Tongue (tissue), 2 donors: Measurements from ENCODE around the gene C2CD2. TPM values are rescaled to one million over a fixed set of nuclear protein-coding genes. Genes with fewer than 3 reads are reported as not detected.

Experiments used
- DNase-seq: peaks from one replicate; pipeline ENCODE4 v3.0.0-alpha.2; 2015
- total RNA-seq: library from RNA; depleted of rRNA; stranded (reverse); fragments of >200 nt; gene quantifications from one replicate; pipeline ENCODE4 v1.2.3, GENCODE V29; 2014

Gene C2CD2
- total RNA-seq, 1 donor from 2014 or later: 12.1 TPM

- DNase-seq: no peak
Observed at GRCh38 chr21:41907496-41908258, 46.1 kb downstream of the C2CD2 start.

DNA sequence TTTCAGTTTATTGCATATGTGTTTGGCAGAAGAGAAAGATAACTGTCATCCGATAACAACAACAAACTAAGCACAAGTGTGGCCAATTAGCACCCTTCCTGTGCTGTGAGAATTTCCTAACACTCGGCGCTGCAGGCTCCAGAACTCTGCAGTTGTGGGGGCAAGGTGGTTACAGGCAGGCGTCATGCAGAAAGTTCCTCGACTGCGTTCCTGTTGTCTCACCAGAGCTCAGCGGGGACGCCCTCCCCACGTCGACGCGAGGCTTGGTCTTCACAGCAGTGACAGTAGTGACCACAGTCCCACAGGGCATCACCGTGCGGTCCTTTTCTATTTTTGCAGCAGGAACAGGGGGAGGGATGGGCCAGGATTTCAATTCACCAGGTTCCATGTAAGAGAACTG lies 47.0 kb downstream of the C2CD2 start:
- no peak for DNase-seq

GRCh38 chr21:41903559-41904351 lies 50.1 kb downstream of the C2CD2 start:
- no peak for DNase-seq

DNA sequence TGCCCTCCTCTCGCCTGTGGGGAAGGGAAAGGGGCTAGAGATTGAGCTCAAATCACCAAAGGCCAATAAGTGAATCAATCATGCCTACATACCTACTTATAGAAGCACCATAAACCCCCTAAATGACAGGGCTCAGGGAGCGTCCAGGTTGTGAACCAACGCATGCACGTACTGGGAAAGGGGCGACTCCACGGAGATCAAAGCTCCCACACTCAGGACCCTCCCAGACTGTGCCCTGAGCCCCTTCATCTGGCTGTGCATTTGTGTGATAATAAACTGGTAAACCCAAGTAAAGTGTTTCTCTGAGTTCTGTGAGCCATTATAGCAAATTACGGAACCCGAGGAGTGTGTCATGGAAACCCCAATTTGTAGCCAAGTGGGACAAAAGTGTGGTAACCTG lies 50.9 kb downstream of the C2CD2 start:
- no peak for DNase-seq

- DNase-seq: no peak
Observed at GRCh38 chr21:41901782-41902181, 52.0 kb downstream of the C2CD2 start.

GRCh38 chr21:41901099-41901498 lies 52.7 kb downstream of the C2CD2 start:
- no peak for DNase-seq

GRCh38 chr21:41900401-41900800 lies 53.4 kb downstream of the C2CD2 start:
- DNase-seq: no peak

DNA sequence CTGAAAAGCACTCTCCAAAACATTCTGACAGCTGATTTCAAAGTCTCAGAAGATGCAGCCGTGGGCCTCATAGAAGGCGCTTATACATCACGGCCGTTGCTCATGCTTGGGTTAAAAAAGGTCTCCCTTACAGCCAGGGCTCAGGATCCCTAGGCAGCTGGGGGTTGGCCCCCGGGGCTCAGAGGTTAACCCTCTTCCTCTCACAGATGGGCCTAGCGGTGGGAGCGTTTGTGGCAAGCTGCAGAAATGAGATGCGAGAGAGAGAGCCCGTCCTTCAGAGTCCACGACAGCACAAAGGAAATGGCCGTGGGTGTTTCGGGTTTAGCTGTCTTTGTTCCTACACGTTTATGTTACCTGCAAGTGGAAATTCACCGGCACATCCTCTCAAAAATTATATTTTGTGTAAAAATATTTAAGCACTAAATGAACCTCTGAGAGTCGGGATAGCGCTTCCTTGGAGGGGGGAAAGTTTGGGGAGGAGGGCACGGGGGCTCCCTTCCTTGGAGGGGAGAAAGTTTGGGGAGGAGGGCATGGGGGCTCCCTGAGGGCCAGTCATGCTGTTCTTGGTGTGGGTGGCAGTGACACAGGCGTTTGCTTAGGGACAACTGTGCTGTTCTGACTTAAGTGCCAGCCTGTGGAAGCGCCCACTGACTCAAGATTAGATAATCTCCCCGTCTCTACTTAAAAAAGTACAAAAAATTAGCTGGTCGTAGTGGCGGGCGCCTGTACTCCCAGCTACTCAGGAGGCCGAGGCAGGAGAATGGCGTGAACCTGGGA lies 54.2 kb downstream of the C2CD2 start:
- no peak for DNase-seq

DNA sequence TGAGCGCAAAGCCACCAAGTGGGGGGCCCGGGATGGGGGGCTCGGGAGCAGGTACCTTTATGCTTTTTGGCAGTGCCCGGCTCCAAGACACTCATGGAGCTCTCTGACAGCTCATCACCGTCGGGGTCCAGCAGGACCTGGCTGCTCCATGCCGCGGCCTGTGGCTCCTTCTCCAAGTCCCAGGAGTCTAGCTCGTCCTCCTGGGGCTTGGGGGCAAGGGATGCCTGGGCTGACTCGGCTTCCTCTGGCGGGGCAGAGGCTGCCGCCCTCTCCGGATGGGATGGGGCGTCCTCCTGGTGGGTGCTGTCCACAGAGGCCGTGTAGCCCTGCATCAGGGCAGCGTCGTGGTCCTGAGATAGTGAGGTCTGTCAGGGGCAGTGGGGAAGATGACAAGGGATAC lies 54.8 kb downstream of the C2CD2 start:
- DNase-seq: no peak

- no peak for DNase-seq
Observed at GRCh38 chr21:41897700-41898099, 56.1 kb downstream of the C2CD2 start.

DNA sequence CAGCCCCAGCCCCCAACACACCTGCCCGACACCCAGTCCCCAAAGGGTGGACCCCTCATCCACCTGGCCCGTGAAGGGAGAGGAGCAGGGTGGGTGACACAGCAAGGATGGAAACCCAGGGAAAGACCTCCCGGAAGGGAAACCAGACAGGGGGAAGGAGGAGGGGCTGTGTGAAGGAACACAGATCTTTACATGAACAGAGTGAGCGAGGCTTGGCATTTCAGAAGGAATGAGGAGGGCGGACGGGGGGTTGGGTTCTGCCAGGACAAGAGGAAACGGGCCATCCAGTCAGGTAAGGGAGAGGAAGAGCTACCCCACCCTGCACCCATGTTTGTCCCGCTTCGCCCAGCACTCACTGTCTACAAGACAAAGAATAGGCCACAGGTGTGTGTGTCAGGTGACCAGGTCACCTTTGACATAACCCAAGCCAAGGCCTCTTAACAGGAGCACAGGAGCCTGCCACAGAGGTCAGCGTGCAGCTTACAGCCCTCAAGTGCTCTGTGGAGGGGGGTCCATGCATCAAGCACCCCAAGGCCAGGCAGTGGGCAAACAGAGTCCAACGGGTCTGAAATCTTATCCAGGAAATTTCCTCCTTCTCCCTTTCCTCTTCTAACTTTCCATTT lies 56.7 kb downstream of the C2CD2 start:
- DNase-seq: no peak

DNA sequence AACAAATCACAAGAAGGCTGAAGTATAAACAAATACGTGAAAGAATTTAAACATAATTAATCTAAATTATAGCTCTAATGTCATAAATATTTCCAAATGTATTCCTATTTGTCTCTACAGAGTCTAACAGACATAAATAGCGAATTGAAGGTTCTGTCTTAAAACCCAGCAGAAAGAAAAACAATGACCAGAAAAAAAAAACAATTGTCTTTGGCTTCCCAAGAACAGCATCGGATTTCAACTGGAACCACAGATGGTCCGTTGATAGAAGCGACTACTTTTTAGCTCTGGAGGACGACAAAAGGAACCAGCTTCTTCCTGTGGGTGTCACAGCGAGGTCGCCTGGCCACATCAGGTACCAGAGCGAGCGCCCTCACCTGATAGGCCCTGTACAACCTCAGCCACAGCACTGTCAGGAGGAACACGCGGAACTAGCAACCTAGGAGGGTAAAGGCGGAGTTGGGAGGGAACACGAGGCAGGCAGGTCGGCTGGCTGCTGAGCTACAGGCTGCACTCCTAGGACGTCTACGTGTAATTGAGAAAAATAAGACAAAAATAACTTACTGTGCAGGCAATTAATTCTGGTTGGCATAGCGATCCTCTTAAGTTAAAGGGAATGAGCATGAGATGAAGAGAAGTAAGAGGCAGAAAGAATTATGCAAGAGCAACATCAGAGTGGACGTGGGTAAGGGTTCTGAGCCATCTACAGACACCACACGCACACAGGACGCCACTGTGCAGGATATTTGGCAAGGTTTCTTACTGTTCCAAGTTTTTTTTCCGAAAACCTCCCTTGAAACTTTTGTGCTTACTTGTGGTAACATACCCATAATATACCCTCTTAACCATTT lies 58.0 kb downstream of the C2CD2 start:
- no peak for DNase-seq

GRCh38 chr21:41894922-41895557 lies 58.8 kb downstream of the C2CD2 start:
- DNase-seq: no peak

GRCh38 chr21:41894511-41894910 lies 59.3 kb downstream of the C2CD2 start:
- no peak for DNase-seq

DNA sequence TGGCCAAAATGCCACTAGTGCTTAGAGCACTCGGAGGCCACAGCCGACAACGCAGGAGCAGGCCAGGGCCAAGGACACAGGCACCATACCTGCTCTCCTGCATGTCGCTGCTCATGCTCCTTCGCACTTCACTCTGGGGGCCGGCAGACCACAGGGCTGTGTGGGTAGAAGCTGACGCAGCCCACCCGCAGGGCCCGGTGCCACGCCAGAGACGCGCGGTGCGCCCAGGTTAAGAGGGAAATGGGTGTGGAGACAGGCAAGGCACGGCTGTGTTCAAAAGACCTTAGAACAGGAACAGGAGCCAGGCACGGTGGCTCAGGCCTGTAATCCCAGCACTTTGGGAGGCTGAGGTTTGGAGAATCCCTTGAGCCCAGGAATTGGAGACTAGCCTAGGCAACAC lies 61.1 kb downstream of the C2CD2 start:
- DNase-seq: no peak

DNA sequence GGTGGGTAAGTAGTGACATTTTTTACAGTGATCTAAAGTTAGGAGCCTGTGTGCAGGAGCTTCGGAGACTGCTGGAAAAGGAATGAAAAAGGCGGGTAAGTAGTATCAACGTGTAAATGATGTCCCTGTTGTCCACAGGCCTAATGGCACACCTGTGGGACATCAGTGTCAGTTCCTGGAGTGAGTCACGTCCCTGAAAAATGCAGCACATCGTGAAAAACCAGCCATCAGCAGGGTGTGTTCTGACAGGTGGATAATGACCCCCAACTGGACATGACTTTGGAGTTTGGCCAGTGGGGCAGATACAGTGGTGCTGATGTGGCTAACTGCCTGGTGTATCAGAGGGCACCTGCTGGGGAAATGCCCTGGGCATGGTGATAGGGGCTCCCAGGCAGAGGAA lies 62.7 kb downstream of the C2CD2 start:
- DNase-seq: no peak

DNA sequence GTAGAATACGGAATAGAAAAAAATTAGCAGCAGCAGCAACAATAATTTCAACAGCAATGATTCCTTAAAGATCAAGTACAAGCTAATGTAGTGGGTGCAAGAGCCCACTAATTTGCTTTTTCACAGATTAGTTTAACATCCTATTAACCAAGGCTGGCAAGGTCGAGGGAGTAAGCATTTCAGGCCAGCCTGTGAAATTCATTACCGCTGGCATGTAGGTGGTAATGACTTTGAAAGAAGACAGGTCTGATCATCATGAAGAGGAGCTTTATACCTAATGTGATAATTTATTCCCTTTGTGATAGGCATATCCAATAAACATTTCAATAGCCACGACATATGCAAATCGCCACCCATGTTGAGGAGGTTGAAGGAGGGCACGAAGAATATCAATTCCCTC lies 63.5 kb downstream of the C2CD2 start:
- DNase-seq: no peak

GRCh38 chr21:41888749-41889376 lies 65.0 kb downstream of the C2CD2 start:
- no peak for DNase-seq

GRCh38 chr21:41887667-41888066 lies 66.2 kb downstream of the C2CD2 start:
- DNase-seq: no peak

DNA sequence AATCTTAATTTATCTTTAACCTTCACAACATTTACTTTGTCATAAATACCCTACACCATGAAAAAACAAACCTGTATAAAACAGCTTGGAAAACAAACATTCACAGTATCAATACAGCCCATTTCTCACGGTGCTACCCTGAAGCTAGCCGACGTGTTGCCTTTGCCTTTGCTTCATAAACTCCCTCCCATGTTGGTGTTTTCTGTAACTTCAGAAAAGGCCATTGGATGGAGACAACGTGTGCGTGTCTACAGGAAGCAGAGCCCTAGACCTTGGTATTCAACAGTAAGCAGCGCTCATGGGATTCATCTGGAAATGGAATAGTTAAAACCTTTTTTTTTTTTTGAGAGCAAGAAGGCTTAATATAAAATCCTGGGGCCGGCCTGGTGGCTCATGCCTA lies 67.5 kb downstream of the C2CD2 start:
- DNase-seq: no peak
